PC-3 (cell line): Measurements from ENCODE around the gene LAD1. TPM values are rescaled to one million over a fixed set of nuclear protein-coding genes. Genes with fewer than 3 reads are reported as not detected.

ENCODE experiments used
- ATAC-seq: fragments of 200-7000 bp; cut with Tn5 transposase; 2 replicates; pipeline ENCODE4 v1.9.1; 2020; ENCODE audit warnings: mild to moderate bottlenecking, moderate library complexity
- BruUV-seq: library from RNA; stranded (reverse); fragments of 400-500 nt; replicated peaks from 2 replicates; lab custom pipeline; 2021; lab: Mats Ljungman, UMichigan
- CTCF ChIA-PET: fragments of 300-600 bp; sonication (Branson Sonifier 250); formaldehyde crosslinking; loops from one replicate; lab custom pipeline; 2022; ENCODE audit warnings: antibody characterized with exemption; lab: Charles Lee
- POLR2A ChIA-PET: fragments of 300-600 bp; sonication (Branson Sonifier 250); formaldehyde crosslinking; loops from one replicate; lab custom pipeline; 2022; ENCODE audit warnings: antibody characterized with exemption; ENCODE audit not compliant: unreplicated experiment; lab: Charles Lee
- DNase-seq: peaks from one replicate; pipeline ENCODE4 v3.0.0-alpha.2; 2015
- H2AFZ ChIP-seq: fragments of 300-600 bp; sonication (generic); 2 replicates; pipeline ENCODE4 v1.6.0; 2016; ENCODE audit warnings: antibody characterized with exemption, low read length
- H3F3A ChIP-seq: fragments of 300-600 bp; sonication (generic); one replicate; pipeline ENCODE4 v1.6.0; 2017; ENCODE audit warnings: antibody characterized with exemption, low read length, control low read depth, mild to moderate bottlenecking; ENCODE audit not compliant: unreplicated experiment
- H3K27ac ChIP-seq: fragments of 300-600 bp; sonication (generic); 2 replicates; pipeline ENCODE4 v1.5.1; 2016; ENCODE audit warnings: mild to moderate bottlenecking, low read length
- H3K27me3 ChIP-seq: fragments of 300-600 bp; sonication (generic); 2 replicates; pipeline ENCODE4 v1.6.1; 2016; ENCODE audit warnings: low read length, mixed read lengths
- H3K36me3 ChIP-seq: fragments of 300-600 bp; sonication (generic); 2 replicates; pipeline ENCODE4 v1.6.1; 2016; ENCODE audit warnings: low read depth, mixed run types, low read length, mixed read lengths
- H3K4me1 ChIP-seq: fragments of 300-600 bp; sonication (generic); 2 replicates; pipeline ENCODE4 v1.5.1; 2016; ENCODE audit warnings: low read length; ENCODE audit not compliant: insufficient read depth
- H3K4me2 ChIP-seq: fragments of 300-600 bp; sonication (generic); 2 replicates; pipeline ENCODE4 v1.6.0; 2016; ENCODE audit warnings: low read length
- H3K4me3 ChIP-seq: fragments of 300-600 bp; sonication (generic); 2 replicates; pipeline ENCODE4 v1.5.1; 2016; ENCODE audit warnings: mild to moderate bottlenecking, low read length, mixed read lengths
- H3K79me2 ChIP-seq: fragments of 300-600 bp; sonication (generic); 2 replicates; pipeline ENCODE4 v1.6.1; 2017; ENCODE audit warnings: low read length, mixed read lengths
- H3K9ac ChIP-seq: fragments of 300-600 bp; sonication (generic); 2 replicates; pipeline ENCODE4 v1.6.0; 2016; ENCODE audit warnings: mild to moderate bottlenecking, low read length
- H3K9me2 ChIP-seq: fragments of 300-600 bp; sonication (generic); replicated peaks from 2 replicates; pipeline ENCODE4 v1.6.1; 2016; ENCODE audit warnings: mixed run types, low read length, mixed read lengths
- H3K9me3 ChIP-seq: fragments of 300-600 bp; sonication (generic); 2 replicates; pipeline ENCODE4 v1.6.1; 2016; ENCODE audit warnings: low read length, mixed read lengths
- H4K20me1 ChIP-seq: fragments of 300-600 bp; sonication (generic); 2 replicates; pipeline ENCODE4 v1.6.1; 2016; ENCODE audit warnings: low read length, mixed read lengths
- EZH2 ChIP-seq: fragments of 300-600 bp; sonication (generic); IDR thresholded peaks from one replicate; pipeline ENCODE4 v1.6.1; 2017; ENCODE audit warnings: antibody characterized with exemption, mild to moderate bottlenecking, low read length; ENCODE audit not compliant: unreplicated experiment
- EZH2phosphoT487 ChIP-seq: fragments of 300-600 bp; sonication (generic); IDR thresholded peaks from 2 replicates; pipeline ENCODE4 v1.6.1; 2018; ENCODE audit warnings: mild to moderate bottlenecking, antibody characterized with exemption, low read length, borderline replicate concordance
- intact Hi-C: fragments of 100-400 bp; cut with micrococcal nuclease; formaldehyde crosslinking; loops from 2 replicates; pipeline ENCODE4 v1.9.0; 2023
- total RNA-seq: library from RNA; depleted of rRNA; stranded (reverse); fragments of >200 nt; gene quantifications from 2 replicates; pipeline ENCODE4 v1.2.3, GENCODE V29; 2014
- TF ChIP-seq, protein P1 (sequence below): fragments of 300-600 bp; sonication (generic); conservative IDR thresholded peaks from 2 replicates; pipeline ENCODE4 v1.5.1; 2017; ENCODE audit warnings: antibody characterized with exemption, low read depth, mild to moderate bottlenecking, low read length

Gene LAD1
- total RNA-seq, 1 experiment from 2014 or later = 310 TPM

DNA sequence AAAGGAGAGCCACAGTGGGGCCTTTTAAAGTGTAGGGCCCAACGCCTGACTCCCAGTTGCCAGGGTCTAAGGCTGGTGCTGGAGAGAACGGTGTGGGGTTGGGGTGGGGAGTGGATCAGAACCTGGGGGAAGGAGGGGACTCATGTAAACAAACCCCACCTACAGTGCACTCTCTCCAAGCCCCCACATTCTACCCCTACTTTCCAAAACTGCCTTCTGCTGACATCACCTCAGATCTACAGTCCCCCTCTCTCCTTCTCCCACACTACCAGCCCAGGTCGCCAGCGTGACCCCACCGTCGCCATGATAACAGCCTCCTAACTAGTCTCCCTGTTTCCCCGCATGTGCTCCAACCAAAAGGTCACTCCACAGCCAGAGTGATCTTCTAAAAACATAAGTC is 48.2 kb downstream of the LAD1 start:
- POLR2A ChIA-PET = no interaction called here

DNA sequence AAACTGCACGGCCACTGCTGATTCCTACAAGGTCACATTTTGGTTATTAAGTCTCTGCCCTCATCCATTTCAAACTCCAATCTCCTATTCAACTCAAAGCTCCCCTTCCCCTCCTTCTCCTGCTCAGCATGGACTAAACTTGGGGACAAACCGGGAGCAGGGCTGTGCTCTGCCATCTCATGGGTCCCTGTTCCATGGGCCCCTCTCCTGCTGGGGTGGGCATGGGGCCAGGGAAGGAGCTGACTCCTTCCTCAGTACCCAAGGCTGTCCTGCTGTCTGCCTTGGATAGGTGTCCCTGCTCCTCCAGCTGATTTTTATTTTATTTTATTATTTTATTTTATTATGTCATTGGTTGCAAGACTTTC is 48.8 kb downstream of the LAD1 start:
- no peaks in the 10 kb centered on the region for H4K20me1 ChIP-seq
- H3K27me3 ChIP-seq = no peaks in the 10 kb centered on the region
- ChIA-PET POLR2A (no interaction called here), CTCF (interaction anchor here (1.4 kb wide), 1 partner anchor 11 kb away, joined by 6 read pairs; no protein-coding TSS in a partner anchor)
- H3K4me2 ChIP-seq = no peak overlapping the region
- DNase-seq = no peak
- H3F3A ChIP-seq = no peaks in the 10 kb centered on the region
- H3K36me3 ChIP-seq = no peaks in the 10 kb centered on the region
- peaks cover 28% of the 10 kb centered on the region for H3K4me1 ChIP-seq
- BruUV-seq = no TSS peak
- H3K9me3 ChIP-seq = no peaks in the 10 kb centered on the region
- H3K9me2 ChIP-seq = no peaks in the 10 kb centered on the region
- intact Hi-C loops = no loop called here
- no peaks in the 10 kb centered on the region for H3K79me2 ChIP-seq
- TF ChIP-seq EZH2phosphoT487 = no peak
- TF ChIP-seq, protein P1, sequence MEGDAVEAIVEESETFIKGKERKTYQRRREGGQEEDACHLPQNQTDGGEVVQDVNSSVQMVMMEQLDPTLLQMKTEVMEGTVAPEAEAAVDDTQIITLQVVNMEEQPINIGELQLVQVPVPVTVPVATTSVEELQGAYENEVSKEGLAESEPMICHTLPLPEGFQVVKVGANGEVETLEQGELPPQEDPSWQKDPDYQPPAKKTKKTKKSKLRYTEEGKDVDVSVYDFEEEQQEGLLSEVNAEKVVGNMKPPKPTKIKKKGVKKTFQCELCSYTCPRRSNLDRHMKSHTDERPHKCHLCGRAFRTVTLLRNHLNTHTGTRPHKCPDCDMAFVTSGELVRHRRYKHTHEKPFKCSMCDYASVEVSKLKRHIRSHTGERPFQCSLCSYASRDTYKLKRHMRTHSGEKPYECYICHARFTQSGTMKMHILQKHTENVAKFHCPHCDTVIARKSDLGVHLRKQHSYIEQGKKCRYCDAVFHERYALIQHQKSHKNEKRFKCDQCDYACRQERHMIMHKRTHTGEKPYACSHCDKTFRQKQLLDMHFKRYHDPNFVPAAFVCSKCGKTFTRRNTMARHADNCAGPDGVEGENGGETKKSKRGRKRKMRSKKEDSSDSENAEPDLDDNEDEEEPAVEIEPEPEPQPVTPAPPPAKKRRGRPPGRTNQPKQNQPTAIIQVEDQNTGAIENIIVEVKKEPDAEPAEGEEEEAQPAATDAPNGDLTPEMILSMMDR = no peak
- TF ChIP-seq EZH2 = no peak
- no peak overlapping the region for H3K4me3 ChIP-seq
- no peak overlapping the region for H2AFZ ChIP-seq
- H3K9ac ChIP-seq = no peak overlapping the region
- ATAC-seq = no peak
- H3K27ac ChIP-seq = no peak overlapping the region

More for the DNA sequence above, 48.2 kb downstream of the LAD1 start:
- H3K36me3 ChIP-seq = no peaks in the 10 kb centered on the region
- H3K4me2 ChIP-seq = no peak overlapping the region
- peaks cover 27% of the 10 kb centered on the region for H3K4me1 ChIP-seq
- CTCF ChIA-PET = interaction anchor here (1.4 kb wide), 1 partner anchor 11 kb away, joined by 6 read pairs; no protein-coding TSS in a partner anchor
- TF ChIP-seq EZH2phosphoT487 (no peak), EZH2 (no peak)
- TF ChIP-seq, protein P1 = no peak
- no peaks in the 10 kb centered on the region for H3F3A ChIP-seq
- intact Hi-C loops = no loop called here
- DNase-seq (no peak), ATAC-seq (no peak)
- no peaks in the 10 kb centered on the region for H3K9me3 ChIP-seq
- H3K27me3 ChIP-seq = no peaks in the 10 kb centered on the region
- no peaks in the 10 kb centered on the region for H4K20me1 ChIP-seq
- no TSS peak for BruUV-seq
- no peak overlapping the region for H2AFZ ChIP-seq
- H3K27ac ChIP-seq = no peak overlapping the region
- H3K79me2 ChIP-seq = no peaks in the 10 kb centered on the region
- H3K9ac ChIP-seq = no peak overlapping the region
- H3K9me2 ChIP-seq = no peaks in the 10 kb centered on the region
- no peak overlapping the region for H3K4me3 ChIP-seq

DNA sequence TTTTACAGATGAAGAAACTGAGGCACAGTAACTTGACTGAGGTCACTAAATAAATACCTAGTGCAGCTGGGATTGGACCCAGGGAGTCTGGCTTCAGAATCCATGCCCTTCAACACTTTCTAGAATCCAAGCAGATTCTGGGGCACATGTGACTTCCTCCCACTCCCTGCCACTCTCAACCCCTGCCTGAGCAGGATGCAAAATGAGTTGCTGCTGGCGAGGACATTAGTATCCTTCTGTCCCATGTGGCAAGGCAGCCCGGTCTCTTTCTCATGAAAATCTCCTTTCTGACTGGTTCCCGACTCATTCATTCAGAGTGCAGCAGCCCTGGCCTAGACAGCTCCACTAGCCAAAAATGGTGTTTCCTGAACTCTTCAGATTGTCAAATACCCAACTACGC is 50.0 kb downstream of the LAD1 start:
- ATAC-seq (no peak), DNase-seq (no peak)
- Histone ChIP-seq H3K36me3 (no peaks in the 10 kb centered on the region), H3K9me3 (no peaks in the 10 kb centered on the region), H3K27me3 (no peaks in the 10 kb centered on the region), H3K4me2 (no peak overlapping the region), H3K9me2 (no peaks in the 10 kb centered on the region), H3K9ac (no peak overlapping the region), H2AFZ (no peak overlapping the region), H3K27ac (no peak overlapping the region), H3K79me2 (no peaks in the 10 kb centered on the region), H3K4me1 (peaks cover 28% of the 10 kb centered on the region), H3K4me3 (no peak overlapping the region), H3F3A (no peaks in the 10 kb centered on the region), H4K20me1 (no peaks in the 10 kb centered on the region)
- TF ChIP-seq EZH2 = no peak
- TF ChIP-seq, protein P1 = no peak
- no peak for TF ChIP-seq EZH2phosphoT487
- BruUV-seq = no TSS peak
- intact Hi-C loops = loop anchor here (2.0 to 5.0 kb wide), 2 partner anchors 60 to 222 kb away; partner anchors contain the start of gene ASCL5
- POLR2A ChIA-PET = no interaction called here
- CTCF ChIA-PET = interaction anchor here (1.0 to 1.1 kb wide), 2 partner anchors 26 to 53 kb away, joined by 3 to 4 read pairs; no protein-coding TSS in a partner anchor
